HCT116 (cell line): ENCODE measurements around the gene WNT11. TPM values are rescaled to one million over a fixed set of nuclear protein-coding genes. Genes with fewer than 3 reads are reported as not detected.
A peak's percentile ranks its signal among the peaks of the same experiment; 100 is the strongest.

Experiments
- ATAC-seq: fragments of 200-7000 bp; cut with Tn5 transposase; 2 replicates; pipeline ENCODE4 v1.9.1; 2020; ENCODE audit warnings: mild to moderate bottlenecking, moderate library complexity
- BruUV-seq: library from RNA; stranded (reverse); fragments of 400-500 nt; replicated peaks from 2 replicates; lab custom pipeline; 2021; lab: Mats Ljungman, UMichigan
- CTCF ChIA-PET: fragments of 300-600 bp; sonication (Branson Sonifier 250); formaldehyde crosslinking; loops from one replicate; lab custom pipeline; 2021; ENCODE audit warnings: antibody characterized with exemption; lab: Charles Lee
- POLR2A ChIA-PET: fragments of 300-600, 350-600 bp; sonication (Branson Sonifier 250); formaldehyde crosslinking; loops from one replicate; lab custom pipeline; 2021; ENCODE audit warnings: antibody characterized with exemption; lab: Charles Lee
- RAD21 ChIA-PET, 2 experiments: fragments of 300-600 bp; sonication (Branson Sonifier 250); formaldehyde crosslinking; loops; one replicate each; lab custom pipeline; 2023; ENCODE audit warnings: low total read pairs in 2 of 2; ENCODE audit not compliant: uncharacterized antibody in 2 of 2, unreplicated experiment in 2 of 2, low non-redundant PET in 1 of 2; lab: Charles Lee
- DNase-seq: peaks from one replicate; pipeline ENCODE4 v3.0.0-alpha.2; 2010; ENCODE audit warnings: low read depth, low spot score
- H2AFZ ChIP-seq: fragments of 200-600 bp; shearing (Covaris generic), sonication (generic); 2 replicates; pipeline ENCODE4 v1.6.1; 2017; ENCODE audit warnings: low read depth, mixed run types, mixed read lengths, antibody characterized with exemption, low read length; ENCODE audit not compliant: poor library complexity, severe bottlenecking
- H3K27ac ChIP-seq: 2 replicates; pipeline ENCODE4 v1.5.1; 2012; ENCODE audit warnings: low read depth, low read length
- H3K27me3 ChIP-seq: fragments of 200-600 bp; sonication (generic); 2 replicates; pipeline ENCODE4 v1.6.1; 2016; ENCODE audit warnings: mixed run types, low read length, mixed read lengths; ENCODE audit not compliant: insufficient read depth
- H3K36me3 ChIP-seq, 2 experiments: fragments of 200-500 bp in 1 of 2; fragments of 200-600 bp in 1 of 2; sonication (Bioruptor generic) in 1 of 2; sonication (generic) in 1 of 2; 2 replicates each; pipeline versions ENCODE4 v1.5.1 to v1.6.1; 2014 to 2016; ENCODE audit warnings: low read length in 2 of 2, inconsistent platforms in 1 of 2, mixed read lengths in 1 of 2, mixed run types in 1 of 2; ENCODE audit not compliant: insufficient read depth in 2 of 2, control insufficient read depth in 1 of 2
- H3K4me1 ChIP-seq, 2 experiments: fragments of 200-600 bp in 1 of 2; sonication (generic) in 1 of 2; 2 replicates each; pipeline versions ENCODE4 v1.5.1 to v1.6.1; 2012 to 2017; ENCODE audit warnings: low read length in 2 of 2, inconsistent platforms in 1 of 2, mild to moderate bottlenecking in 1 of 2, mixed read lengths in 1 of 2, mixed run types in 1 of 2, moderate library complexity in 1 of 2; ENCODE audit not compliant: insufficient read depth in 2 of 2, control insufficient read depth in 1 of 2
- H3K4me2 ChIP-seq: fragments of 200-600 bp; sonication (generic); 2 replicates; pipeline ENCODE4 v1.6.1; 2017; ENCODE audit warnings: mixed run types, low read length, mixed read lengths
- H3K4me3 ChIP-seq, 2 experiments: fragments of 200-600 bp in 1 of 2; sonication (generic) in 1 of 2; replicated peaks in 1 of 2; 2 replicates each; pipeline ENCODE4 v1.5.1; 2011 to 2016; ENCODE audit warnings: low read length in 2 of 2, control low read depth in 1 of 2, low read depth in 1 of 2, mild to moderate bottlenecking in 1 of 2, mixed read lengths in 1 of 2, mixed run types in 1 of 2
- H3K79me2 ChIP-seq: fragments of 200-600 bp; sonication (generic); 2 replicates; pipeline ENCODE4 v1.6.1; 2017; ENCODE audit warnings: mild to moderate bottlenecking, mixed run types, low read length, moderate library complexity, mixed read lengths; ENCODE audit not compliant: insufficient read depth
- H3K9ac ChIP-seq: fragments of 200-600 bp; sonication (generic); 2 replicates; pipeline ENCODE4 v1.6.1; 2016; ENCODE audit warnings: low read length, mixed read lengths
- H3K9me2 ChIP-seq: fragments of 200-600 bp; sonication (generic), shearing (Covaris generic); 2 replicates; pipeline ENCODE4 v1.6.1; 2017; ENCODE audit warnings: mixed run types, mild to moderate bottlenecking, moderate library complexity; ENCODE audit not compliant: insufficient read depth
- H3K9me3 ChIP-seq, 2 experiments: fragments of 200-500 bp in 1 of 2; fragments of 200-600 bp in 1 of 2; sonication (Bioruptor generic) in 1 of 2; sonication (generic) in 1 of 2; 2 replicates each; pipeline ENCODE4 v1.6.1; 2014 to 2017; ENCODE audit warnings: low read length in 2 of 2, mixed read lengths in 2 of 2, inconsistent platforms in 1 of 2, low read depth in 1 of 2, mild to moderate bottlenecking in 1 of 2, mixed run types in 1 of 2, moderate library complexity in 1 of 2; ENCODE audit not compliant: control insufficient read depth in 1 of 2, insufficient read depth in 1 of 2
- H4K20me1 ChIP-seq: fragments of 200-600 bp; sonication (generic), shearing (Covaris generic); 2 replicates; pipeline ENCODE4 v1.6.1; 2017; ENCODE audit warnings: mixed run types, mild to moderate bottlenecking, moderate library complexity; ENCODE audit not compliant: insufficient read depth
- CTCF ChIP-seq, 3 experiments: fragments of 200-600 bp in 1 of 3; sonication (generic) in 1 of 3; IDR thresholded peaks in 2 of 3; conservative IDR thresholded peaks in 1 of 3; 2 replicates each; pipeline ENCODE4 v1.5.1; 2012 to 2017; ENCODE audit warnings: low read depth in 2 of 3, low read length in 2 of 3, antibody characterized with exemption in 1 of 3, borderline replicate concordance in 1 of 3, control low read depth in 1 of 3, mild to moderate bottlenecking in 1 of 3, mixed read lengths in 1 of 3, mixed run types in 1 of 3, moderate library complexity in 1 of 3; ENCODE audit not compliant: insufficient read depth in 1 of 3
- EGR1 ChIP-seq: IDR thresholded peaks from 2 replicates; pipeline ENCODE4 v1.6.1; 2012; ENCODE audit warnings: low read depth
- RAD21 ChIP-seq: IDR thresholded peaks from 2 replicates; pipeline ENCODE4 v1.6.1; 2012; ENCODE audit warnings: low read depth, mild to moderate bottlenecking
- REST ChIP-seq: IDR thresholded peaks from 2 replicates; pipeline ENCODE4 v1.6.1; 2012; ENCODE audit warnings: low read depth
- ZFX ChIP-seq: fragments of 450-650 bp; IDR thresholded peaks from 2 replicates; pipeline ENCODE4 v1.6.1; 2017
- intact Hi-C: fragments of 100-400 bp; cut with micrococcal nuclease; formaldehyde crosslinking; loops from 2 replicates; pipeline ENCODE4 v1.10.0; 2022
- total RNA-seq: library from RNA; stranded (reverse); gene quantifications from one replicate; pipeline ENCODE4 v1.2.1, GENCODE V29; 2021; ENCODE audit not compliant: unreplicated experiment
- TF ChIP-seq, protein P1 (sequence below): IDR thresholded peaks from 2 replicates; pipeline ENCODE4 v1.6.1; 2011; ENCODE audit warnings: mild to moderate bottlenecking, low read length, moderate library complexity; ENCODE audit not compliant: insufficient replicate concordance; ENCODE audit errors: extremely low read depth
- TF ChIP-seq, protein P2 (sequence below): IDR thresholded peaks from 2 replicates; pipeline ENCODE4 v1.6.1; 2012

WNT11 gene
- total RNA-seq, 1 experiment from 2014 or later: 1.9 TPM

DNA sequence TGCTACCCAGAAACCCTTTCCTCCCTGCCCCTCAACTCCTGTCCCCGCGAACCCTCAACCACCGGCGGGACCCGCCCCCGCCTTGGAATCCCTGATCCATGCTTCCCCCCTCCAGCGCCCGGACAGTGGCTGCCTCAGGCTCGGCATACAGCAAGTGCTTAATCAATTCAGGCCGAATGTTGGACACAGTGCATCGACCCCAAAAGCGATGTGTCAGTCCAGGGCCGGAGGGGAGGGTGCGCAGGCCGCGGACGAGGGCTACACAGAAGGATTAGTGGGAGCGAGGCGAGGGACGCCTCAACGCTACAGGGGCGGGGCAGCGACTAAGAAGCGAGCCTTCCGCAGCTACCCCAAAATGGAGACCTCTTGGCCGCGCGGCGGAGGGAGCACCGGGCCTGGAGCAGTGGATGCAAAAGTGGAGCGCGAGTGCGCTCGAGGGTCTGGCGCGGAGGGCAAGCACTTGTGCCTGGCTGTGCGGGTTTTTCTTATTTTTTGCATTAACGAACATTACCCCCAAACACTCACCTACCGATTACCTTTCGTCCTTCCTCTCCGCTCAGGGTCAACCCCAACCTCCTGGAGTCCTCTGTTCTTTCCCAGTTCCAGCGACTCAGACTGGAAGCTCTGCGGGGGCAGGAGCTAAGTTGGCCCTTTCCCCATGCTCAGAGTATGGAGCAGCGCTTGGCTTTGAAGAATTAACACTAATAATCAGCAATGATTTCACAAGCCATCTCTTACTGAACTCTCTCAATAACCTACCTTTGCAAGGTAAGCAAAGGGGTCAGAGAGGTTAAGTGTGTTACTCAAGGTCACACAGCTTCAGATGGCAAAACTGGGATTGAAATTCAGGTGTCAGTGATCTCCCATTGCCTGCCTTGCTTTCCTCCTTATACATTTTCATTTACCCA is 30.0 kb upstream of the WNT11 start:
- Histone ChIP-seq H3K4me2 (peak overlapping the region; percentile 100), H3K4me3 (peak overlapping the region; percentile 50 to 72), H3K27me3 (no peaks in the 10 kb centered on the region), H4K20me1 (no peaks in the 10 kb centered on the region), H3K9me3 (no peaks in the 10 kb centered on the region), H3K36me3 (no peaks in the 10 kb centered on the region), H3K9ac (peak overlapping the region; percentile 66), H3K27ac (peak overlapping the region; percentile 58), H2AFZ (peak overlapping the region; percentile 97), H3K9me2 (no peaks in the 10 kb centered on the region), H3K4me1 (peaks cover 22 to 55% of the 10 kb centered on the region in 2 experiments; a peak in 3 of 4 replicates), H3K79me2 (no peaks in the 10 kb centered on the region)
- ChIA-PET CTCF (interaction anchor here (1.2 to 2.0 kb wide), 3 partner anchors 12 to 29 kb away, joined by 4 read pairs; no protein-coding TSS in a partner anchor), POLR2A (no interaction called here), RAD21 (no interaction called here)
- BruUV-seq: no TSS peak
- DNase-seq (peak; percentile 16), ATAC-seq (peak; percentile 57)
- TF ChIP-seq REST (no peak), EGR1 (peak; percentile 96), RAD21 (no peak), ZFX (no peak; the same call in 1 of the 2 replicates), CTCF (IDR thresholded peaks at IDR 0.05 in 2 of 3, conservative IDR thresholded peaks at IDR 0.05 in 1 of 3; ENCODE audit: borderline replicate concordance in 1 of 3, insufficient read depth in 1 of 3, low read depth in 2 of 3, low read length in 2 of 3) (no peak)
- TF ChIP-seq, protein P1, sequence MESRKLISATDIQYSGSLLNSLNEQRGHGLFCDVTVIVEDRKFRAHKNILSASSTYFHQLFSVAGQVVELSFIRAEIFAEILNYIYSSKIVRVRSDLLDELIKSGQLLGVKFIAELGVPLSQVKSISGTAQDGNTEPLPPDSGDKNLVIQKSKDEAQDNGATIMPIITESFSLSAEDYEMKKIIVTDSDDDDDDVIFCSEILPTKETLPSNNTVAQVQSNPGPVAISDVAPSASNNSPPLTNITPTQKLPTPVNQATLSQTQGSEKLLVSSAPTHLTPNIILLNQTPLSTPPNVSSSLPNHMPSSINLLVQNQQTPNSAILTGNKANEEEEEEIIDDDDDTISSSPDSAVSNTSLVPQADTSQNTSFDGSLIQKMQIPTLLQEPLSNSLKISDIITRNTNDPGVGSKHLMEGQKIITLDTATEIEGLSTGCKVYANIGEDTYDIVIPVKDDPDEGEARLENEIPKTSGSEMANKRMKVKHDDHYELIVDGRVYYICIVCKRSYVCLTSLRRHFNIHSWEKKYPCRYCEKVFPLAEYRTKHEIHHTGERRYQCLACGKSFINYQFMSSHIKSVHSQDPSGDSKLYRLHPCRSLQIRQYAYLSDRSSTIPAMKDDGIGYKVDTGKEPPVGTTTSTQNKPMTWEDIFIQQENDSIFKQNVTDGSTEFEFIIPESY: no peak
- TF ChIP-seq, protein P2, sequence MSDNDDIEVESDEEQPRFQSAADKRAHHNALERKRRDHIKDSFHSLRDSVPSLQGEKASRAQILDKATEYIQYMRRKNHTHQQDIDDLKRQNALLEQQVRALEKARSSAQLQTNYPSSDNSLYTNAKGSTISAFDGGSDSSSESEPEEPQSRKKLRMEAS: 0 out of 2 replicates have a peak, but pooled peaks have one; percentile 10
- intact Hi-C loops: no loop called here
